Activated CD8-positive, alpha-beta T cell treated with anti-CD3 and anti-CD28 coated beads for 36 hours (primary cell): Measurements from ENCODE around the gene PKD1L1. TPM values are rescaled to one million over a fixed set of nuclear protein-coding genes. Genes with fewer than 3 reads are reported as not detected.
"Not testable (repeated sequence)": the region's sequence is repeated elsewhere in the genome, so short reads cannot be mapped to it uniquely, and the experiment has no call there.

Source experiments
- ATAC-seq: fragments of 200-7000 bp; cut with Tn5 transposase; one replicate; pipeline ENCODE4 v1.10.0; 2021; ENCODE audit warnings: mild to moderate bottlenecking, moderate library complexity
- CTCF ChIA-PET: fragments of 350-600 bp; sonication (Branson Sonifier 250); formaldehyde crosslinking; loops from one replicate; lab custom pipeline; 2021; ENCODE audit warnings: antibody characterized with exemption; lab: Charles Lee
- POLR2A ChIA-PET: fragments of 350-600 bp; sonication (Branson Sonifier 250); formaldehyde crosslinking; loops from one replicate; lab custom pipeline; 2021; ENCODE audit warnings: antibody characterized with exemption; lab: Charles Lee
- DNase-seq: peaks from one replicate; pipeline ENCODE4 v3.0.0-alpha.2; 2020
- H3K27ac Mint-ChIP-seq: one replicate; pipeline ENCODE4 v1.8.0; 2021; ENCODE audit warnings: mild to moderate bottlenecking, mixed read lengths
- H3K27me3 Mint-ChIP-seq: one replicate; pipeline ENCODE4 v1.8.0; 2021; ENCODE audit warnings: mixed read lengths
- H3K36me3 Mint-ChIP-seq: one replicate; pipeline ENCODE4 v1.8.0; 2021; ENCODE audit warnings: low read depth, mixed read lengths
- H3K4me1 Mint-ChIP-seq: one replicate; pipeline ENCODE4 v1.8.0; 2021; ENCODE audit warnings: low read depth, mixed read lengths
- H3K4me3 Mint-ChIP-seq: one replicate; pipeline ENCODE4 v1.8.0; 2021; ENCODE audit warnings: mild to moderate bottlenecking, moderate library complexity, mixed read lengths
- H3K9me3 Mint-ChIP-seq: one replicate; pipeline ENCODE4 v1.8.0; 2021; ENCODE audit warnings: mixed read lengths
- CTCF ChIP-seq: fragments of 200-600 bp; IDR thresholded peaks from one replicate; pipeline ENCODE4 v1.8.0; 2022; ENCODE audit warnings: antibody characterized with exemption, mild to moderate bottlenecking
- intact Hi-C: fragments of 100-400 bp; cut with micrococcal nuclease; formaldehyde crosslinking; loops from one replicate; pipeline ENCODE4 v1.10.0; 2022
- total RNA-seq, 2 experiments: library from RNA; stranded (reverse); gene quantifications; one replicate each; pipeline ENCODE4 v1.2.3, GENCODE V29; 2021

The PKD1L1 gene
- total RNA-seq, 2 experiments from 2014 or later = 0.09 to 0.20 TPM

GRCh38 chr7:47801423-47801822 lies 146.8 kb downstream of the PKD1L1 start:
- ATAC-seq (no peak), DNase-seq (no peak)
- H3K9me3 Mint-ChIP-seq = no peaks in the 10 kb centered on the region
- H3K27ac Mint-ChIP-seq = no peak overlapping the region
- H3K4me1 Mint-ChIP-seq = no peaks in the 10 kb centered on the region
- CTCF ChIA-PET = interaction anchor here (1.1 to 1.6 kb wide), 2 partner anchors 8 to 18 kb away, joined by 3 to 7 read pairs; no protein-coding TSS in a partner anchor
- H3K36me3 Mint-ChIP-seq = no peaks in the 10 kb centered on the region
- POLR2A ChIA-PET = no interaction called here
- intact Hi-C loops = no loop called here
- no peak overlapping the region for H3K4me3 Mint-ChIP-seq
- peaks cover 1% of the 10 kb centered on the region for H3K27me3 Mint-ChIP-seq
- no peak for TF ChIP-seq CTCF

- CTCF ChIA-PET = no interaction called here
- ATAC-seq (no peak), DNase-seq (no peak)
- TF ChIP-seq CTCF = no peak
- Mint-ChIP-seq H3K27me3 (peaks cover 1% of the 10 kb centered on the region), H3K4me3 (no peak overlapping the region), H3K27ac (no peak overlapping the region), H3K9me3 (no peaks in the 10 kb centered on the region), H3K36me3 (no peaks in the 10 kb centered on the region), H3K4me1 (no peaks in the 10 kb centered on the region)
- intact Hi-C loops = no loop called here
- POLR2A ChIA-PET = no interaction called here
Observed at GRCh38 chr7:47799524-47799923, 148.7 kb downstream of the PKD1L1 start.

GRCh38 chr7:47796347-47796746 lies 151.9 kb downstream of the PKD1L1 start:
- Mint-ChIP-seq H3K27me3 (peaks cover 1% of the 10 kb centered on the region), H3K9me3 (no peaks in the 10 kb centered on the region), H3K27ac (no peak overlapping the region), H3K4me1 (no peaks in the 10 kb centered on the region), H3K36me3 (no peaks in the 10 kb centered on the region), H3K4me3 (no peak overlapping the region)
- ATAC-seq (no peak), DNase-seq (no peak)
- no peak for TF ChIP-seq CTCF
- ChIA-PET CTCF (interaction anchor here (0.8 to 1.7 kb wide), 3 partner anchors 9 to 530 kb away, joined by 3 to 4 read pairs (median 3); no protein-coding TSS in a partner anchor), POLR2A (no interaction called here)
- intact Hi-C loops = no loop called here

- no peaks in the 10 kb centered on the region for H3K9me3 Mint-ChIP-seq
- CTCF ChIA-PET = interaction anchor here (1.3 to 1.7 kb wide), 2 partner anchors 11 to 529 kb away, joined by 3 to 4 read pairs; no protein-coding TSS in a partner anchor
- H3K4me3 Mint-ChIP-seq = no peak overlapping the region
- H3K36me3 Mint-ChIP-seq = no peaks in the 10 kb centered on the region
- intact Hi-C loops = no loop called here
- H3K27ac Mint-ChIP-seq = no peak overlapping the region
- no peaks in the 10 kb centered on the region for H3K4me1 Mint-ChIP-seq
- H3K27me3 Mint-ChIP-seq = peaks cover 1% of the 10 kb centered on the region
- TF ChIP-seq CTCF = no peak
- DNase-seq = no peak
- POLR2A ChIA-PET = no interaction called here
- ATAC-seq = no peak
Observed at GRCh38 chr7:47795631-47796030, 152.6 kb downstream of the PKD1L1 start.

- H3K27ac Mint-ChIP-seq, H3K4me1 Mint-ChIP-seq, H3K9me3 Mint-ChIP-seq, ATAC-seq, H3K36me3 Mint-ChIP-seq, POLR2A ChIA-PET, H3K27me3 Mint-ChIP-seq, H3K4me3 Mint-ChIP-seq, DNase-seq, intact Hi-C loops: not testable (repeated sequence)
- CTCF ChIA-PET = interaction anchor here (1.3 kb wide), 1 partner anchor 11 kb away, joined by 3 read pairs; no protein-coding TSS in a partner anchor
Observed at GRCh38 chr7:47795126-47795525, 153.1 kb downstream of the PKD1L1 start.
